ENCODE data around the gene WDR93.

WDR93 gene

DNA sequence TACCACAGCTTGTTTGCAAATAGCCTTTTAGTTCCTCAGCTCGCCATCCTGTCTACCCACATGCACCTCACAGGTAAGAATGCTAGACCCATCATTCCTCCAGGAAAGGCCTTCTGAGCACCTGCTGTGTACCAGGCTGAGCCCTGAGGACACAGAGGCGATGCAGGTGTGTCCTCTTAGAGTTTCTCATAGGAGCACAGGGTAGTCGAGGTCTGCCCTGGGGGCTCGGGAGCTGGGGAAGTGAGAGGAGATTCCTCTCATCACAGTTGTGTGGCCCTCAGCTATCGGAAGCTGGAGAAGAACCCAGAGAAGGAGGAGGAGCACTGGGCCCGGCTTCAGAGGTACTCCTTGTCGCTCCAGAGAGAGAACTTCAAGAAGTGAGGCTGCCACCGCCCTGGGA is 52.4 kb downstream of the WDR93 start:
- CTCF ChIA-PET: interaction anchor here (0.7 kb wide), 1 partner anchor 17 kb away, joined by 4 read pairs; no protein-coding TSS in a partner anchor

DNA sequence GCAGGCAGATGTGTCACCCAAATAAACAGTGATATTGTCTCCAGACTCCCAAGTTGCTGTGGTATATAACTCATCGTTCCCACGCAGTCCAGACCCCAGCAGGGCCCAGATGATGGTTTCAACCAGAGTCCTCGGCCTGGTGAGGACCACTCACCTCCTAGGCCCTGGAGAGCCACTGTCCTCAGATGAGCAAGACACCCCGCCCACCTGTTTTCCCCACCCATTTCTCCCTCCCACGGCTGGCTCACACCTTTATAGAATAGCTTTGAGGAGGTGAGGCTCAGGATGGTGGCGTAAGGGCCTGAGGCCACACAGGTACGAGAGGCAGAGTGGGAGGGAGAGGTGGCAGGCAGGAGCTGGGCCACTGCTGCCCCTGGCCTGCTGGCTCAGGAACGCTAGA is 53.0 kb downstream of the WDR93 start:
- H3K27ac ChIP-seq: no peak overlapping the region
- CTCF ChIA-PET: interaction anchor here (0.6 kb wide), 1 partner anchor 117 kb away, joined by 4 read pairs; no protein-coding TSS in a partner anchor
- POLR2A ChIA-PET (ENCODE audit: low non-redundant PET): no interaction called here
- TF ChIP-seq, protein P1, sequence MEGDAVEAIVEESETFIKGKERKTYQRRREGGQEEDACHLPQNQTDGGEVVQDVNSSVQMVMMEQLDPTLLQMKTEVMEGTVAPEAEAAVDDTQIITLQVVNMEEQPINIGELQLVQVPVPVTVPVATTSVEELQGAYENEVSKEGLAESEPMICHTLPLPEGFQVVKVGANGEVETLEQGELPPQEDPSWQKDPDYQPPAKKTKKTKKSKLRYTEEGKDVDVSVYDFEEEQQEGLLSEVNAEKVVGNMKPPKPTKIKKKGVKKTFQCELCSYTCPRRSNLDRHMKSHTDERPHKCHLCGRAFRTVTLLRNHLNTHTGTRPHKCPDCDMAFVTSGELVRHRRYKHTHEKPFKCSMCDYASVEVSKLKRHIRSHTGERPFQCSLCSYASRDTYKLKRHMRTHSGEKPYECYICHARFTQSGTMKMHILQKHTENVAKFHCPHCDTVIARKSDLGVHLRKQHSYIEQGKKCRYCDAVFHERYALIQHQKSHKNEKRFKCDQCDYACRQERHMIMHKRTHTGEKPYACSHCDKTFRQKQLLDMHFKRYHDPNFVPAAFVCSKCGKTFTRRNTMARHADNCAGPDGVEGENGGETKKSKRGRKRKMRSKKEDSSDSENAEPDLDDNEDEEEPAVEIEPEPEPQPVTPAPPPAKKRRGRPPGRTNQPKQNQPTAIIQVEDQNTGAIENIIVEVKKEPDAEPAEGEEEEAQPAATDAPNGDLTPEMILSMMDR (conservative IDR thresholded peaks at IDR 0.05; ENCODE audit: low read depth): no peak
- no peak for DNase-seq (ENCODE audit: low spot score)

More for the DNA sequence above, 52.4 kb downstream of the WDR93 start:
- no peak for DNase-seq (ENCODE audit: low spot score)
- no peak overlapping the region for H3K27ac ChIP-seq
- POLR2A ChIA-PET (ENCODE audit: low non-redundant PET): no interaction called here
- TF ChIP-seq, protein P1 (conservative IDR thresholded peaks at IDR 0.05; ENCODE audit: low read depth): no peak

DNA sequence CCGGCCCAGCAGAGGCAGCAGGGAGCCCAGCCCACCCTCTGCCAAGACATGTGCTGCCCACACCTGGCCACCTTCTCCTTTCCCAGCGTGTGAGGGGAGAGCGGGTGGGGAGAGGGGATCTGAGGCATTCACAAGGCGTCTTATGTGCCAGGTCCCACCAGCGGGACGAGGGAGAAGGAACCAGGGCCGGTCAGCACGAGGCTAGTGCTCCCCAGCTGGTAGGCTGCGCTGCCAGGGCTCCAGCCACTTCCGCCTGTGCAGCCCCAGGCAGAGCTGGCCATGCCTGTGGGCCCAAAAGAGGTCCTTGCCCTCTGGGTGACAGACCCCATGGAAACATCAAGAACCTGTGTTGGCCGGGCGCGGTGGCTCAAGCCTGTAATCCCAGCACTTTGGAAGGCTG is 54.5 kb downstream of the WDR93 start:
- POLR2A ChIA-PET (ENCODE audit: low non-redundant PET): no interaction called here
- TF ChIP-seq, protein P1 (conservative IDR thresholded peaks at IDR 0.05; ENCODE audit: low read depth): no peak
- no peak for DNase-seq (ENCODE audit: low spot score)
- H3K27ac ChIP-seq: no peak overlapping the region
- CTCF ChIA-PET: no interaction called here

DNA sequence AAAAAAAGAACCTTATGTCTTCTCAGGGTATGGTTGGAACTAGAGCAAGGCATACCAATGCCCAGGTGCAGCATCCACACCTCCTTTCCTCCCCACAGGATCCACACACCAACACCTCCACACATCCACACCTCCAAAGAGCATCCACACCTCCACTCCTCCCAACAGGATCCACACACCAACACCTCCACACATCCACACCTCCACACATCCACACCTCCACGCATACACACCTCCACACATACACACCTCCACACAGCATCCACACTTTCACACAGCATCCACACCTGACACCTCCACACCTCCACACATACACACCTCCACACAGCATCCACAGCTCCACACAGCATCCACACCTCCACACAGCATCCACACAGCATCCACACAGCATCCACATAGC is 55.2 kb downstream of the WDR93 start:
- no peak overlapping the region for H3K27ac ChIP-seq
- DNase-seq (ENCODE audit: low spot score): no peak
- POLR2A ChIA-PET (ENCODE audit: low non-redundant PET): no interaction called here
- CTCF ChIA-PET: no interaction called here
- TF ChIP-seq, protein P1 (conservative IDR thresholded peaks at IDR 0.05; ENCODE audit: low read depth): no peak

DNA sequence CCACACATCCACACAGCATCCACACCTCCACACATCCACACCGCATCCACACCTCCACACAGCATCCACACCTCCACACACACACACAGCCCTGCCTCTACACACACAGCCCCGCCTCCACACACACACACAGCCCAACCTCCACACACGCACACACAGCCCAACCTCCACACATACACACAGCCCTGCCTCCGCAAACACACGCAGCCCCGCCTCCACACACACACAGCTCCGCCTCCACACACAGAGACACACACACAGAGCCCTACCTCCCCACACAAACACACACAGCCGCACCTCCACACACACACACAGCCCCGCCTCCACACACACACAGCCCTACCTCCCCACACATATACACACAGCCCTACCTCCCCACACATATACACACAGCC is 55.8 kb downstream of the WDR93 start:
- TF ChIP-seq, protein P1 (conservative IDR thresholded peaks at IDR 0.05; ENCODE audit: low read depth): no peak
- no peak for DNase-seq (ENCODE audit: low spot score)
- no peak overlapping the region for H3K27ac ChIP-seq
- ChIA-PET POLR2A (ENCODE audit: low non-redundant PET) (no interaction called here), CTCF (no interaction called here)

DNA sequence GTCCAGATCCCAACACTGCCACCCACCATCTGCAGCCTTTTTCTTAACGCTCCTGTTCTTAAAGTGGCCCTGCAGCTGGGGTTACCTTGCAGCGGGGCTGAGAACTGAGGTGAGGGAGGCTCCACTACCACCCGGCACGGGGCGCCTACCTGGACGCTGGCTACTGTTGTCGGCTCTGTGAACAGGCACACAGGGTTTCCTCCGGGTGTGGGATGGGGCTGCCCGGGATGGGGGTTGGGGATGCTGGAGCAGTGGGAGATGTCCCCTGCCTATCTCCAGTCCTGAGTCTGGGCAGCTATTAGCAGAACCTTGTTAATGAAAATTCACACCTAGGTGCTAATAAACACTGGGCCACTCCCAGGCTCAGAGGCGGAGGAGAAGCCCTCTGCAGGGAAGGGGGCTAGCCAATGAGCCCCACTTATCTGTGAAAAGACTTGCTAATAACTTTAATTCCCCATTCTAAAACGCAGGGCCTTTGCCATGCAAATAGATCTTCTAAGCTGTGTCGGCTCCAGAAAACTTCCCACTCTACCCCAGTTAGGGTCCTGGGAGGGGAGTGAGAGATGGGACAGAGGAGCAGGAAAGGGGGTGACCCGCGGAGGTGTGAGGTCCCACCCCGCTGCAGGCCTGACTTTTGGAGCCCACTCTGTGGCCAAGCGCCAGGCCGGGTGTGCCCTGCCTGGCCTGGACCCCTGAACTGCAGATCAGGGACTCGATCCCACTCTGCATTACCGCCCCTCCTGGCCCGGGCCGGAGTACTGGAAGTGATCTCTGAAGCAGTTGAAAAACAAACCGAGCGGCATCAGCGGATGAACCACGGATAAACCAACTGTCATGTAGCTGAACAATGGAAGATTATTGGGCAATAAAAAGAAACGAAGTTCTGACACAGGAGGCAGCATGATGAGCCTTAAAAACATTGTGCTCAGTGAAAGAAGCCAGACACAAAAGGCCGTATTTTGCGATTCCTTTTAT is 57.4 kb downstream of the WDR93 start:
- POLR2A ChIA-PET (ENCODE audit: low non-redundant PET): no interaction called here
- no peak for DNase-seq (ENCODE audit: low spot score)
- TF ChIP-seq, protein P1 (conservative IDR thresholded peaks at IDR 0.05; ENCODE audit: low read depth): no peak
- no peak overlapping the region for H3K27ac ChIP-seq
- CTCF ChIA-PET: interaction anchor here (1.5 kb wide), 1 partner anchor 8 kb away, joined by 3 read pairs; no protein-coding TSS in a partner anchor
